GM21528 (cell line): ENCODE measurements around the gene ANKFN1.

Experiments used
- ATAC-seq: cut with Tn5 transposase; IDR thresholded peaks from one replicate; pipeline ENCODE4 v1.9.1; 2021; ENCODE audit warnings: mild to moderate bottlenecking, moderate library complexity; ENCODE audit not compliant: unreplicated experiment, low FRiP score

ANKFN1 gene, protein sequence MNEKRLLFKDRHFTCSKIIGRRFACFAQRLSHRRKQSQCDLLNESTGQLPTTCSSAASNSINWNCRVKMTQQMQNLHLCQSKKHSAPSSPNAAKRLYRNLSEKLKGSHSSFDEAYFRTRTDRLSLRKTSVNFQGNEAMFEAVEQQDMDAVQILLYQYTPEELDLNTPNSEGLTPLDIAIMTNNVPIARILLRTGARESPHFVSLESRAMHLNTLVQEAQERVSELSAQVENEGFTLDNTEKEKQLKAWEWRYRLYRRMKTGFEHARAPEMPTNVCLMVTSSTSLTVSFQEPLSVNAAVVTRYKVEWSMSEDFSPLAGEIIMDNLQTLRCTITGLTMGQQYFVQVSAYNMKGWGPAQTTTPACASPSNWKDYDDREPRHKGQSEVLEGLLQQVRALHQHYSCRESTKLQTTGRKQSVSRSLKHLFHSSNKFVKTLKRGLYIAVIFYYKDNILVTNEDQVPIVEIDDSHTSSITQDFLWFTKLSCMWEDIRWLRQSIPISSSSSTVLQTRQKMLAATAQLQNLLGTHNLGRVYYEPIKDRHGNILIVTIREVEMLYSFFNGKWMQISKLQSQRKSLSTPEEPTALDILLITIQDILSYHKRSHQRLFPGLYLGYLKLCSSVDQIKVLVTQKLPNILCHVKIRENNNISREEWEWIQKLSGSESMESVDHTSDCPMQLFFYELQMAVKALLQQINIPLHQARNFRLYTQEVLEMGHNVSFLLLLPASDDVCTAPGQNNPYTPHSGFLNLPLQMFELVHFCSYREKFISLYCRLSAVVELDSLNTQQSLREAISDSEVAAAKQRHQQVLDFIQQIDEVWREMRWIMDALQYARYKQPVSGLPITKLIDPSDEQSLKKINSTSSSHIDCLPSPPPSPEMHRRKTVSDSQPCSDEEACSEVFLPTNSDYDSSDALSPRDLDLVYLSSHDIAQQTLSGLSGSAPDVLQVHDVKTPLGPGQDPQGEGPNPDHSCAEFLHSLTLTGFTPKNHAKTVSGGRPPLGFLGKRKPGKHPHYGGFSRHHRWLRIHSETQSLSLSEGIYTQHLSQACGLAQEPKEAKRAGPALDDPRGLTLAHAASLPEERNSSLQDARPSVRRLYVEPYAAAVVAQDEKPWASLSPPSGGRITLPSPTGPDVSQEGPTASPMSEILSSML

GRCh38 chr17:56152874-56153602 lies at the start of gene ANKFN1:
Gene ANKFN1 (plus strand): TSS chr17:56153475. CDS start chr17:56212668, 59,193 bp downstream.
- ATAC-seq, result no peak

GRCh38 chr17:56108811-56109284 lies 44.4 kb upstream of the ANKFN1 start:
- no peak for ATAC-seq

DNA sequence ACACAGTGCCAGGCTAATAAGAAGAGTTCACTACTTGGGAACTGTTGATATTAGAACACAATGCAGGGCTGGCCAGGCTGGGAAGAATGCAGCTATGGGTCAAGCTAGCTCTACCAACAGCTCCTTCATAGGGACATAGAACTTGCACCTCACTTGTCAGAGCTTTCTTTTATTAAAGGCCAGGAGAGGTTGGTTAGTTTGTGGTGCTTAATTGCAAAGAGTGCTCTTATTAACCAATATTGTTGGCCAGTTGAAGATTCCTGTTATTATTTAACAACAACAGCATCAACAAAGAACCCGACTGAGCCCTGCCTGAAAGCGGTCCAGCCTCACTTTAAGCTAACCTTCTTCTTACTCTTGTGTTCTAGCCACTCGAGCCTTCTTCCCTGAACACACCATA lies 43.4 kb upstream of the ANKFN1 start:
- ATAC-seq, result no peak

- ATAC-seq, result no peak
These were observed 42.7 kb upstream of the ANKFN1 start for GRCh38 chr17:56110463-56111135.

DNA sequence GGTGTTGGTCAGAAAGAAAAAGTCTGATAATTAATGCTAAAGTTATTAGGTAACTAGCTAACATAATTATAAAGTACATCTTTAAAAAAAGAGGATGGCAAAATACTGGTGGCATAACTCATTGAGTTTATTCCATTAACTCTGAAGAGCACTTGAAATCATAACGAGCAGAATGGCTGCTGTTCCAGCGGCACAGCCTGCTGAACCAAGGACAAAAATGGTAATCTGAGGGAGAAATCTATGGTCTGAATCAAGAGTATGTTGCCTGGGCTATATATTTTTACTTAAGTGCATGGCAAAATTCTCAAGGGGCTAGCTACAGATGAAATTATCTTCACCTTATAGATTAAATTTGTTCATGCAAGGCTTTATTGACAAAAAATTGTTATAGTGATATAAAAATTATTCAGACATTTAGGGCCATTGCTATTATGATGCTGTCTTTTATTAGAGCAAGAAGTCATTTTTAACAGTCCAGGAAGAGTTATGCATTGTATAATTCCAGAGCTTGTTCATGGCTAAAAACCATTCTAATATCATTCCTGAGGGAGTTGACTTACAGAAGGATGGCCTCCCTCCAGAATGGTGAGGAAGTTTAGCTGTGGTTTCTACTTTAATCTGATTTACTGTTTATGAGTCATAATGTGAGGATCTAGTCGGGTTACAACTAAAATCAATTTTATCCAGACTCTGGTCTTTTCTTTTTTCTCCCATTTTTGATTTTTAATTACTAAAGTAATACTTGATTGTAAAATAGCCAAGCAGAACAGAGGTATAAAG lies 41.4 kb upstream of the ANKFN1 start:
- ATAC-seq, result no peak

GRCh38 chr17:56113486-56113885 lies 39.8 kb upstream of the ANKFN1 start:
- no peak for ATAC-seq

GRCh38 chr17:56114469-56114868 lies 38.8 kb upstream of the ANKFN1 start:
- ATAC-seq, result no peak

- no peak for ATAC-seq
These were observed 34.1 kb upstream of the ANKFN1 start for GRCh38 chr17:56119191-56119590.

DNA sequence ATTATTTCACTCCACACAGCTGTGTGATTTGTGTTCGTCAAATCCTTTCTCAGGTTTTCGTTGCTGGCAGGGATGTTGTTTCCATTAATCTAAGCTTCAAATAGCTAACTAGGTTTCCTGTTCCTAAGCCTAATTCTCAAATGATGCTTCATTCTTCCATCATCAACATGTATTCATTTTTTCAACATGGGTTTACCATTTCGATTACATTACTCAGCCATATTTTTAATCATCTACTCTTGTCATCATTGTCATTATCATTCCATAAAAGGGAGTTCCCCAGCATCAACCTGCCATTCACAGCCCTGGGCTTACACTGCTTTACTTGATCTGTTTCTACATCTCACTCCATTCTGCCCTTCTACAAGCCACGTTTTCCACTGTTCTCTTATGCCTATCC lies 33.3 kb upstream of the ANKFN1 start:
- ATAC-seq, result no peak

GRCh38 chr17:56121191-56122051 lies 31.9 kb upstream of the ANKFN1 start:
- ATAC-seq, result no peak

GRCh38 chr17:56125830-56126819 lies 27.1 kb upstream of the ANKFN1 start:
- ATAC-seq, result no peak

- ATAC-seq, result no peak
These were observed 23.2 kb upstream of the ANKFN1 start for GRCh38 chr17:56130026-56130425.

DNA sequence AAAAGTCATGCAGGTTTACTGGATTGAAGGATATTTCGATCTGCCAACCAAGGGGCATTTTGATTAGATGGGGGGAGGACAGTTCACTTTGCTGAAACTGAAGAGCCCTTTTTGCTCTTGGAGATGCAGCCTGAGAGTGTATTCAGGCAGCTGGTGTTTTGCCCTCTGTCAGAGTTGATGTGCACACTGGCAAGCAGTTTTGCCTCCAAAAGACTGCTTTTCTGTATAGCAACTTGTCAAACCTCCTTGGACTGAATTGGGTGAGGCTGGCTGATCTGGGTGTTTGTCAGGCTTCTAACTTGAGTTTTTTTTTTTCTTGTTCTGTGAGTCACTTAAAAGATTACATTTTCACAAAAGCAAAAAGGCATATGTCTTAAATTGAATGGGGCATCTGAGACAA lies 22.6 kb upstream of the ANKFN1 start:
- ATAC-seq, result no peak

DNA sequence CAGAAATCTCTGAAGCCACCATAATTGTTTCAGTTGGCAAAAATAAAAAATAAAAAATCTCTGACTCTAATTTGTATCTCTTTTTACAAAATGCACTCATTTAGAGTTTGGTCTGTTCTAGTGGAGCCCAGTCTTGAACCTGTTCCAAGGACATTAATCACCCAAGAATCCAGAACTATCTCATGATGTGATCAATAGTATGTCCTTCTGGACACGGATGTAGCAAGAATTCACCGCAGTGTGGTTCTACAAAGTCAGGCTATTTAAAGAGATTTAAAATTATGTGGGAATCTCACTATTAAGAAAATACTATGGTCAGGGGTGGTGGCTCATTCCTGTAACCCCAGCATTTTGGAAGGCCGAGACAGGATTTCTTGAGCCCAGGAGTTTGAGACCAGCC lies 21.8 kb upstream of the ANKFN1 start:
- no peak for ATAC-seq

- ATAC-seq, result no peak
These were observed 17.0 kb upstream of the ANKFN1 start for GRCh38 chr17:56136301-56136700.

DNA sequence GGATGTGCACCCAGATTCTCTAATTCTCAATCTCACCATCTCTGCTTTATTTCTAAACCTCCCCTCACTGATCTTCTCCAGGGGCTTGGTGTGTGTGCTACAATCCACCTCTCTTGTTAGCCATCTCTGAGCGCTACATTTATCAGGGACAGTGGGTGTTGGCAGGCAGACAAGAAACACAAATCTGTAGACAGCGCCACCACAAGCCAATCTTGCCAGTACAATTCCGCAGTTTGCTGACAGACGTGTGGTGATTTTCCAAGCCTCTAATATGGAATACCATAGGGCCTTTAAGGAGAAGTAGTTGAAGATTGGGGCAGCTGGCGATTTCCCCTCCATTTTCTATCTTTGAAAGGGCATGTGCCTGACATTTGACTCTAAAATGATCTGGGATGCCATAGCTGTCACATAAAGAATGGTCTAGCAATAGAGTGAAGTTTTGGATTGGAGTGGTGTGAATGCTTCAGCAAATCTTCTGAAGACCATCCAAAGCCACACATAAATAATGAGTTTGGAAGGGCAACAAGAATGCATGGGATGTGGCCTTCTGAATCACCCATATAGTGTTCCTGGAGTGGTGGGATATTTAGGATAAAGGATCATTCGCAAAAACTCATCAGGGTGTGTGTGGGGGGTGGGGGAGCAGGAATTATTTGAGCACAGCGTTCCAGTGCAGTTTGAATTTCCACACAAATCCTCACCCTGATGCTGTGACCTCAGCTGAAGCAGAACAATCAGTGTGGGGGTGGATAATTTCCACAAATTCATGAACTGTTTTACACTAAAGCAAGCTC lies 12.0 kb upstream of the ANKFN1 start:
- ATAC-seq, result no peak
